ENCODE measurements around the gene TNF. TPM values are rescaled to one million over a fixed set of nuclear protein-coding genes. Genes with fewer than 3 reads are reported as not detected.

TNF gene
- total RNA-seq, 2 experiments from 2014 or later = 2.5 to 3.5 TPM

GRCh38 chr6:31609519-31610406 is 34.4 kb downstream of the TNF start:
- no peak for DNase-seq (ENCODE audit: low spot score)
- ChIA-PET CTCF (ENCODE audit: unreplicated experiment) (interaction anchor here (0.6 kb wide), 1 partner anchor 79 kb away, joined by 5 read pairs; no protein-coding TSS in a partner anchor), POLR2A (no interaction called here)
- intact Hi-C loops (cut with micrococcal nuclease; ENCODE audit: unreplicated experiment) = no loop called here
- no peak overlapping the region for H3K27ac ChIP-seq (ENCODE audit: low read depth, low read length, poor library complexity, severe bottlenecking)
- TF ChIP-seq CTCF (conservative IDR thresholded peaks at IDR 0.05; ENCODE audit: low read length) (no peak), EZH2phosphoT487 (IDR thresholded peaks at IDR 0.05; ENCODE audit: borderline replicate concordance, low read depth, low read length) (no peak)
- BruUV-seq (replicated peaks) = no TSS peak
- H3K4me2 ChIP-seq (ENCODE audit: low read length) = no peak overlapping the region
- no peaks in the 10 kb centered on the region for H3K9me2 ChIP-seq (ENCODE audit: insufficient read depth, low read length)
- no peaks in the 10 kb centered on the region for H3K79me2 ChIP-seq (ENCODE audit: insufficient read depth, low read depth, low read length)
- no peaks in the 10 kb centered on the region for H3K9me3 ChIP-seq (ENCODE audit: low read length)
- H2AFZ ChIP-seq (ENCODE audit: low read length) = no peak overlapping the region
- H3K4me1 ChIP-seq (ENCODE audit: insufficient read depth, low read length, poor library complexity, severe bottlenecking) = peaks cover 9% of the 10 kb centered on the region
- no peaks in the 10 kb centered on the region for H3K36me3 ChIP-seq (ENCODE audit: insufficient read depth, low read length)
- no peak overlapping the region for H3K4me3 ChIP-seq (ENCODE audit: low read depth, low read length, poor library complexity, severe bottlenecking)
- no peaks in the 10 kb centered on the region for H4K20me1 ChIP-seq (ENCODE audit: insufficient read depth, low read length)

- intact Hi-C loops (cut with micrococcal nuclease; ENCODE audit: unreplicated experiment) = no loop called here
- Histone ChIP-seq H3K27ac (ENCODE audit: low read depth, low read length, poor library complexity, severe bottlenecking) (no peak overlapping the region), H3K4me1 (ENCODE audit: insufficient read depth, low read length, poor library complexity, severe bottlenecking) (peaks cover 21% of the 10 kb centered on the region), H3K4me2 (ENCODE audit: low read length) (no peak overlapping the region), H3K36me3 (ENCODE audit: insufficient read depth, low read length) (no peaks in the 10 kb centered on the region), H3K9me2 (ENCODE audit: insufficient read depth, low read length) (no peaks in the 10 kb centered on the region), H4K20me1 (ENCODE audit: insufficient read depth, low read length) (no peaks in the 10 kb centered on the region), H3K4me3 (ENCODE audit: low read depth, low read length, poor library complexity, severe bottlenecking) (no peak overlapping the region), H3K79me2 (ENCODE audit: insufficient read depth, low read depth, low read length) (no peaks in the 10 kb centered on the region), H3K9me3 (ENCODE audit: low read length) (no peaks in the 10 kb centered on the region), H2AFZ (ENCODE audit: low read length) (no peak overlapping the region)
- BruUV-seq (replicated peaks) = no TSS peak
- POLR2A ChIA-PET = no interaction called here
- no peak for DNase-seq (ENCODE audit: low spot score)
- no peak for TF ChIP-seq CTCF (conservative IDR thresholded peaks at IDR 0.05; ENCODE audit: low read length)
- no peak for TF ChIP-seq EZH2phosphoT487 (IDR thresholded peaks at IDR 0.05; ENCODE audit: borderline replicate concordance, low read depth, low read length)
- CTCF ChIA-PET (ENCODE audit: unreplicated experiment) = no interaction called here
Measured at GRCh38 chr6:31610968-31611367, 35.6 kb downstream of the TNF start.

- Histone ChIP-seq H4K20me1 (ENCODE audit: insufficient read depth, low read length) (no peaks in the 10 kb centered on the region), H3K27ac (ENCODE audit: low read depth, low read length, poor library complexity, severe bottlenecking) (peak overlapping the region; percentile 58), H3K9me3 (ENCODE audit: low read length) (no peaks in the 10 kb centered on the region), H3K4me3 (ENCODE audit: low read depth, low read length, poor library complexity, severe bottlenecking) (no peak overlapping the region), H3K9me2 (ENCODE audit: insufficient read depth, low read length) (no peaks in the 10 kb centered on the region), H3K79me2 (ENCODE audit: insufficient read depth, low read depth, low read length) (no peaks in the 10 kb centered on the region), H3K4me2 (ENCODE audit: low read length) (peak overlapping the region; percentile 76), H3K4me1 (ENCODE audit: insufficient read depth, low read length, poor library complexity, severe bottlenecking) (peaks cover 33% of the 10 kb centered on the region), H3K36me3 (ENCODE audit: insufficient read depth, low read length) (no peaks in the 10 kb centered on the region), H2AFZ (ENCODE audit: low read length) (peak overlapping the region; percentile 22; the same call in 1 of the 2 replicates)
- DNase-seq (ENCODE audit: low spot score) = no peak
- no TSS peak for BruUV-seq (replicated peaks)
- CTCF ChIA-PET (ENCODE audit: unreplicated experiment) = no interaction called here
- no peak for TF ChIP-seq EZH2phosphoT487 (IDR thresholded peaks at IDR 0.05; ENCODE audit: borderline replicate concordance, low read depth, low read length)
- TF ChIP-seq CTCF (conservative IDR thresholded peaks at IDR 0.05; ENCODE audit: low read length) = no peak
- POLR2A ChIA-PET = interaction anchor here (0.7 kb wide), 1 partner anchor 113 kb away, joined by 3 read pairs; no protein-coding TSS in a partner anchor
- intact Hi-C loops (cut with micrococcal nuclease; ENCODE audit: unreplicated experiment) = no loop called here
Measured at GRCh38 chr6:31614075-31614619, 38.8 kb downstream of the TNF start.
